Panc1 (cell line): ENCODE data around the gene ROBO1. TPM values are rescaled to one million over a fixed set of nuclear protein-coding genes. Genes with fewer than 3 reads are reported as not detected.

ENCODE experiments used
- ATAC-seq: fragments of 200-7000 bp; cut with Tn5 transposase; 2 replicates; pipeline ENCODE4 v1.9.1; 2020; ENCODE audit warnings: mild to moderate bottlenecking, moderate library complexity
- BruUV-seq: library from RNA; stranded (reverse); fragments of 400-500 nt; replicated peaks from 2 replicates; lab custom pipeline; 2021; lab: Mats Ljungman, UMichigan
- CTCF ChIA-PET: fragments of 300-600 bp; sonication (Branson Sonifier 250); formaldehyde crosslinking; loops from one replicate; lab custom pipeline; 2022; ENCODE audit warnings: antibody characterized with exemption; lab: Charles Lee
- POLR2A ChIA-PET: fragments of 300-600 bp; sonication (Branson Sonifier 250); formaldehyde crosslinking; loops from one replicate; lab custom pipeline; 2022; ENCODE audit warnings: antibody characterized with exemption; lab: Charles Lee
- DNase-seq: peaks from one replicate; pipeline ENCODE4 v3.0.0-alpha.2; 2010; ENCODE audit warnings: low read depth, low spot score
- H3K27ac ChIP-seq: 2 replicates; pipeline ENCODE4 v1.5.1; 2011; ENCODE audit warnings: mild to moderate bottlenecking, low read length, inconsistent platforms
- H3K27me3 ChIP-seq: fragments of 200-500 bp; sonication (Bioruptor generic); 2 replicates; pipeline ENCODE4 v1.6.0; 2014; ENCODE audit warnings: low read length, inconsistent platforms; ENCODE audit not compliant: control insufficient read depth, insufficient read depth
- H3K36me3 ChIP-seq: fragments of 200-500 bp; sonication (Bioruptor generic); 2 replicates; pipeline ENCODE4 v1.5.1; 2014; ENCODE audit warnings: inconsistent platforms, mild to moderate bottlenecking, low read length, moderate library complexity; ENCODE audit not compliant: control insufficient read depth, insufficient read depth
- H3K4me1 ChIP-seq: 2 replicates; pipeline ENCODE4 v1.5.1; 2011; ENCODE audit warnings: inconsistent platforms, mild to moderate bottlenecking, low read length, moderate library complexity; ENCODE audit not compliant: control insufficient read depth, insufficient read depth
- H3K4me3 ChIP-seq, 2 experiments: 2 replicates each; pipeline ENCODE4 v1.5.1; 2011 to 2012; ENCODE audit warnings: low read depth in 2 of 2, low read length in 2 of 2, mild to moderate bottlenecking in 2 of 2, inconsistent platforms in 1 of 2, moderate library complexity in 1 of 2
- H3K9me3 ChIP-seq: fragments of 200-500 bp; sonication (Bioruptor generic); 2 replicates; pipeline ENCODE4 v1.5.1; 2014; ENCODE audit warnings: low read depth, mild to moderate bottlenecking, inconsistent platforms, low read length, moderate library complexity; ENCODE audit not compliant: control insufficient read depth, insufficient read depth
- POLR2AphosphoS5 ChIP-seq: IDR thresholded peaks from 2 replicates; pipeline ENCODE4 v1.6.1; 2012; ENCODE audit warnings: mild to moderate bottlenecking, low read depth, low read length, moderate library complexity
- SIN3A ChIP-seq: IDR thresholded peaks from 2 replicates; pipeline ENCODE4 v1.6.1; 2012; ENCODE audit warnings: low read depth, mild to moderate bottlenecking, low read length, moderate library complexity, borderline replicate concordance; ENCODE audit not compliant: insufficient read depth
- TCF7L2 ChIP-seq: IDR thresholded peaks from 2 replicates; pipeline ENCODE4 v1.6.1; 2011; ENCODE audit warnings: mild to moderate bottlenecking, low read depth, low read length, inconsistent platforms
- in situ Hi-C: cut with HindIII; loops from 2 replicates; pipeline ENCODE4 v1.10.0; 2016; ENCODE audit warnings: low sequenced_read_pairs, low pct_unique_long_range_greater_than_20kb
- intact Hi-C: fragments of 100-400 bp; cut with micrococcal nuclease; formaldehyde crosslinking; loops from one replicate; pipeline ENCODE4 v1.10.0; 2022; ENCODE audit not compliant: unreplicated experiment
- total RNA-seq: library from RNA; stranded (reverse); gene quantifications from one replicate; pipeline ENCODE4 v1.2.1, GENCODE V29; 2021; ENCODE audit not compliant: unreplicated experiment
- TF ChIP-seq, protein P1 (sequence below), 2 experiments: IDR thresholded peaks; 2 replicates each; pipeline ENCODE4 v1.6.1; 2011 to 2012; ENCODE audit warnings: low read depth in 2 of 2, control low read depth in 1 of 2, low read length in 1 of 2, mild to moderate bottlenecking in 1 of 2, moderate library complexity in 1 of 2; ENCODE audit not compliant: insufficient read depth in 1 of 2
- TF ChIP-seq, protein P2 (sequence below): fragments of 450-650 bp; IDR thresholded peaks from 2 replicates; pipeline ENCODE4 v1.5.1; 2017; ENCODE audit warnings: mild to moderate bottlenecking

The ROBO1 gene
- total RNA-seq, 1 experiment from 2014 or later: 61.6 TPM

- no peaks in the 10 kb centered on the region for H3K36me3 ChIP-seq
- in situ Hi-C loops (no loop called here), intact Hi-C loops (no loop called here)
- CTCF ChIA-PET: no interaction called here
- H3K9me3 ChIP-seq: no peaks in the 10 kb centered on the region
- H3K27me3 ChIP-seq: no peaks in the 10 kb centered on the region
- POLR2A ChIA-PET: no interaction called here
- BruUV-seq: no TSS peak
- DNase-seq (no peak), ATAC-seq (no peak)
- no peaks in the 10 kb centered on the region; the same call in 1 of the 2 replicates for H3K4me1 ChIP-seq
- no peak overlapping the region for H3K4me3 ChIP-seq
- TF ChIP-seq SIN3A (no peak), TCF7L2 (no peak), POLR2AphosphoS5 (no peak)
- TF ChIP-seq, protein P1, sequence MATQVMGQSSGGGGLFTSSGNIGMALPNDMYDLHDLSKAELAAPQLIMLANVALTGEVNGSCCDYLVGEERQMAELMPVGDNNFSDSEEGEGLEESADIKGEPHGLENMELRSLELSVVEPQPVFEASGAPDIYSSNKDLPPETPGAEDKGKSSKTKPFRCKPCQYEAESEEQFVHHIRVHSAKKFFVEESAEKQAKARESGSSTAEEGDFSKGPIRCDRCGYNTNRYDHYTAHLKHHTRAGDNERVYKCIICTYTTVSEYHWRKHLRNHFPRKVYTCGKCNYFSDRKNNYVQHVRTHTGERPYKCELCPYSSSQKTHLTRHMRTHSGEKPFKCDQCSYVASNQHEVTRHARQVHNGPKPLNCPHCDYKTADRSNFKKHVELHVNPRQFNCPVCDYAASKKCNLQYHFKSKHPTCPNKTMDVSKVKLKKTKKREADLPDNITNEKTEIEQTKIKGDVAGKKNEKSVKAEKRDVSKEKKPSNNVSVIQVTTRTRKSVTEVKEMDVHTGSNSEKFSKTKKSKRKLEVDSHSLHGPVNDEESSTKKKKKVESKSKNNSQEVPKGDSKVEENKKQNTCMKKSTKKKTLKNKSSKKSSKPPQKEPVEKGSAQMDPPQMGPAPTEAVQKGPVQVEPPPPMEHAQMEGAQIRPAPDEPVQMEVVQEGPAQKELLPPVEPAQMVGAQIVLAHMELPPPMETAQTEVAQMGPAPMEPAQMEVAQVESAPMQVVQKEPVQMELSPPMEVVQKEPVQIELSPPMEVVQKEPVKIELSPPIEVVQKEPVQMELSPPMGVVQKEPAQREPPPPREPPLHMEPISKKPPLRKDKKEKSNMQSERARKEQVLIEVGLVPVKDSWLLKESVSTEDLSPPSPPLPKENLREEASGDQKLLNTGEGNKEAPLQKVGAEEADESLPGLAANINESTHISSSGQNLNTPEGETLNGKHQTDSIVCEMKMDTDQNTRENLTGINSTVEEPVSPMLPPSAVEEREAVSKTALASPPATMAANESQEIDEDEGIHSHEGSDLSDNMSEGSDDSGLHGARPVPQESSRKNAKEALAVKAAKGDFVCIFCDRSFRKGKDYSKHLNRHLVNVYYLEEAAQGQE (IDR thresholded peaks at IDR 0.05; ENCODE audit: insufficient read depth in 1 of 2, low read depth in 2 of 2, low read length in 1 of 2): no peak
- TF ChIP-seq, protein P2, sequence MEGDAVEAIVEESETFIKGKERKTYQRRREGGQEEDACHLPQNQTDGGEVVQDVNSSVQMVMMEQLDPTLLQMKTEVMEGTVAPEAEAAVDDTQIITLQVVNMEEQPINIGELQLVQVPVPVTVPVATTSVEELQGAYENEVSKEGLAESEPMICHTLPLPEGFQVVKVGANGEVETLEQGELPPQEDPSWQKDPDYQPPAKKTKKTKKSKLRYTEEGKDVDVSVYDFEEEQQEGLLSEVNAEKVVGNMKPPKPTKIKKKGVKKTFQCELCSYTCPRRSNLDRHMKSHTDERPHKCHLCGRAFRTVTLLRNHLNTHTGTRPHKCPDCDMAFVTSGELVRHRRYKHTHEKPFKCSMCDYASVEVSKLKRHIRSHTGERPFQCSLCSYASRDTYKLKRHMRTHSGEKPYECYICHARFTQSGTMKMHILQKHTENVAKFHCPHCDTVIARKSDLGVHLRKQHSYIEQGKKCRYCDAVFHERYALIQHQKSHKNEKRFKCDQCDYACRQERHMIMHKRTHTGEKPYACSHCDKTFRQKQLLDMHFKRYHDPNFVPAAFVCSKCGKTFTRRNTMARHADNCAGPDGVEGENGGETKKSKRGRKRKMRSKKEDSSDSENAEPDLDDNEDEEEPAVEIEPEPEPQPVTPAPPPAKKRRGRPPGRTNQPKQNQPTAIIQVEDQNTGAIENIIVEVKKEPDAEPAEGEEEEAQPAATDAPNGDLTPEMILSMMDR: no peak
- no peak overlapping the region for H3K27ac ChIP-seq
Measured at GRCh38 chr3:78717041-78717440, 1050.8 kb downstream of the ROBO1 start.

- ChIA-PET CTCF (no interaction called here), POLR2A (no interaction called here)
- intact Hi-C loops (no loop called here), in situ Hi-C loops (no loop called here)
- BruUV-seq: no TSS peak
- no peak overlapping the region for H3K4me3 ChIP-seq
- DNase-seq (no peak), ATAC-seq (no peak)
- H3K27me3 ChIP-seq: no peaks in the 10 kb centered on the region
- no peaks in the 10 kb centered on the region for H3K36me3 ChIP-seq
- H3K27ac ChIP-seq: no peak overlapping the region
- H3K4me1 ChIP-seq: no peaks in the 10 kb centered on the region
- no peaks in the 10 kb centered on the region for H3K9me3 ChIP-seq
- TF ChIP-seq TCF7L2 (no peak), POLR2AphosphoS5 (no peak), SIN3A (no peak)
- TF ChIP-seq, protein P1 (IDR thresholded peaks at IDR 0.05; ENCODE audit: insufficient read depth in 1 of 2, low read depth in 2 of 2, low read length in 1 of 2): no peak
- TF ChIP-seq, protein P2: no peak
Measured at GRCh38 chr3:78712941-78713340, 1054.9 kb downstream of the ROBO1 start.
